Kidney tubule cell (primary cell): ENCODE results near the gene NTM.
"Not testable (repeated sequence)": the region's sequence is repeated elsewhere in the genome, so short reads cannot be mapped to it uniquely, and the experiment has no call there.

Source experiments
- DNase-seq: peaks from one replicate; pipeline ENCODE4 v3.0.0-alpha.2; 2018; ENCODE audit warnings: low spot score

NTM gene

GRCh38 chr11:132357811-132358572, 987.6 kb downstream of the NTM start:
- DNase-seq: no peak

GRCh38 chr11:132358573-132358953, 988.1 kb downstream of the NTM start:
- DNase-seq: no peak

GRCh38 chr11:132361011-132361550, 990.7 kb downstream of the NTM start:
- DNase-seq: no peak

- peak; percentile 8 for DNase-seq
These were observed 995.2 kb downstream of the NTM start for GRCh38 chr11:132365650-132366049.

GRCh38 chr11:132367293-132367692, 996.9 kb downstream of the NTM start:
- no peak for DNase-seq

- DNase-seq: not testable (repeated sequence)
These were observed 999.7 kb downstream of the NTM start for GRCh38 chr11:132370114-132370513.

GRCh38 chr11:132373405-132374143, 1003.2 kb downstream of the NTM start:
- no peak for DNase-seq

- no peak for DNase-seq
These were observed 1009.1 kb downstream of the NTM start for GRCh38 chr11:132379540-132379939.
